ENCODE measurements around the gene GNE. TPM values are rescaled to one million over a fixed set of nuclear protein-coding genes. Genes with fewer than 3 reads are reported as not detected.
A peak's percentile ranks its signal among the peaks of the same experiment; 100 is the strongest.
"Not testable (repeated sequence)": the region's sequence is repeated elsewhere in the genome, so short reads cannot be mapped to it uniquely, and the experiment has no call there.

Gene GNE
- polyA plus RNA-seq, 3 donors: 4.1 to 5.0 (median 4.5) TPM

- Histone ChIP-seq H3K79me2 (ENCODE audit: insufficient read depth, low read length) (peaks cover 32% of the 10 kb centered on the region), H3K4me3 (replicated peaks in 1 of 3; ENCODE audit: low read depth in 2 of 3, low read length in 3 of 3) (no peak overlapping the region), H3K27ac (ENCODE audit: low read depth in 1 of 2, low read length in 2 of 2) (no peak overlapping the region), H3K27me3 (ENCODE audit: control insufficient read depth in 2 of 2, insufficient read depth in 2 of 2, low read length in 2 of 2) (no peaks in the 10 kb centered on the region), H3K9ac (ENCODE audit: insufficient read depth, low read length, poor library complexity, severe bottlenecking) (no peak overlapping the region), H3K36me3 (replicated peaks in 1 of 2; ENCODE audit: control insufficient read depth in 1 of 2, insufficient read depth in 2 of 2, low read length in 2 of 2) (peaks cover 28 to 46% of the 10 kb centered on the region in 2 donors), H3K4me2 (replicated peaks; ENCODE audit: extremely low read depth, low read length, poor library complexity, severe bottlenecking) (no peak overlapping the region), H3K9me3 (replicated peaks in 1 of 2; ENCODE audit: control insufficient read depth in 1 of 2, insufficient read depth in 1 of 2, low read length in 2 of 2) (no peaks in the 10 kb centered on the region), H2AFZ (ENCODE audit: insufficient read depth, low read depth, low read length, poor library complexity, severe bottlenecking) (no peak overlapping the region), H4K20me1 (ENCODE audit: insufficient read depth, low read length) (peaks cover 17% of the 10 kb centered on the region), H3K4me1 (ENCODE audit: control insufficient read depth in 1 of 2, insufficient read depth in 2 of 2, low read length in 2 of 2) (peaks cover 11 to 22% of the 10 kb centered on the region in 2 donors)
- intact Hi-C loops (cut with micrococcal nuclease): loop anchor here in 1 of 2 donors (2.0 kb wide), 1 partner anchor 81 kb away; no protein-coding TSS in a partner anchor
- Mint-ChIP-seq H3K36me3 (peaks cover 23 to 63% of the 10 kb centered on the region in 2 donors), H3K4me3 (no peak overlapping the region), H3K27ac (peak overlapping the region in 2 of 7 donors; percentile 7 to 63), H3K27me3 (ENCODE audit: low read depth in 3 of 3) (peaks cover 0 to 1% (median 0%) of the 10 kb centered on the region in 3 donors), H3K9me3 (no peaks in the 10 kb centered on the region), H3K4me1 (peaks cover 21% of the 10 kb centered on the region)
- no peak for DNase-seq
- WGBS (ENCODE audit: insufficient coverage): no CpG with 5 or more reads among the region's 3 CpGs
- no peak for TF ChIP-seq CTCF (IDR thresholded peaks at IDR 0.05)
Measured at GRCh38 chr9:36247356-36247755, 10.9 kb downstream of the GNE start.

- DNase-seq: no peak
- Mint-ChIP-seq H3K36me3 (peaks cover 29 to 62% of the 10 kb centered on the region in 2 donors), H3K4me1 (peaks cover 21% of the 10 kb centered on the region), H3K9me3 (no peaks in the 10 kb centered on the region), H3K4me3 (no peak overlapping the region), H3K27me3 (ENCODE audit: low read depth in 3 of 3) (no peaks in the 10 kb centered on the region), H3K27ac (peak overlapping the region in 1 of 7 donors; percentile 18)
- 100% methylated on average over 5 of the region's 6 CpGs for WGBS (ENCODE audit: insufficient coverage)
- TF ChIP-seq CTCF (IDR thresholded peaks at IDR 0.05): no peak
- Histone ChIP-seq H3K36me3 (replicated peaks in 1 of 2; ENCODE audit: control insufficient read depth in 1 of 2, insufficient read depth in 2 of 2, low read length in 2 of 2) (peaks cover 38 to 61% of the 10 kb centered on the region in 2 donors), H3K27me3 (ENCODE audit: control insufficient read depth in 2 of 2, insufficient read depth in 2 of 2, low read length in 2 of 2) (no peaks in the 10 kb centered on the region), H3K79me2 (ENCODE audit: insufficient read depth, low read length) (peaks cover 25% of the 10 kb centered on the region), H4K20me1 (ENCODE audit: insufficient read depth, low read length) (peaks cover 12% of the 10 kb centered on the region), H3K4me2 (replicated peaks; ENCODE audit: extremely low read depth, low read length, poor library complexity, severe bottlenecking) (no peak overlapping the region), H3K4me3 (replicated peaks in 1 of 3; ENCODE audit: low read depth in 2 of 3, low read length in 3 of 3) (no peak overlapping the region), H3K9me3 (replicated peaks in 1 of 2; ENCODE audit: control insufficient read depth in 1 of 2, insufficient read depth in 1 of 2, low read length in 2 of 2) (no peaks in the 10 kb centered on the region), H3K9ac (ENCODE audit: insufficient read depth, low read length, poor library complexity, severe bottlenecking) (no peak overlapping the region), H3K4me1 (ENCODE audit: control insufficient read depth in 1 of 2, insufficient read depth in 2 of 2, low read length in 2 of 2) (peaks cover 11 to 22% of the 10 kb centered on the region in 2 donors), H2AFZ (ENCODE audit: insufficient read depth, low read depth, low read length, poor library complexity, severe bottlenecking) (no peak overlapping the region), H3K27ac (ENCODE audit: low read depth in 1 of 2, low read length in 2 of 2) (no peak overlapping the region)
- intact Hi-C loops (cut with micrococcal nuclease): loop anchor here in 1 of 2 donors (2.0 kb wide), 1 partner anchor 83 kb away; no protein-coding TSS in a partner anchor
Measured at GRCh38 chr9:36245906-36246305, 12.3 kb downstream of the GNE start.

GRCh38 chr9:36239675-36240074 lies 18.6 kb downstream of the GNE start:
- H3K4me1 Mint-ChIP-seq; H3K9me3 ChIP-seq (replicated peaks in 1 of 2; ENCODE audit: control insufficient read depth in 1 of 2, insufficient read depth in 1 of 2, low read length in 2 of 2); H3K9me3 Mint-ChIP-seq; H3K4me3 ChIP-seq (replicated peaks in 1 of 3; ENCODE audit: low read depth in 2 of 3, low read length in 3 of 3); H4K20me1 ChIP-seq (ENCODE audit: insufficient read depth, low read length); H3K9ac ChIP-seq (ENCODE audit: insufficient read depth, low read length, poor library complexity, severe bottlenecking); H3K4me2 ChIP-seq (replicated peaks; ENCODE audit: extremely low read depth, low read length, poor library complexity, severe bottlenecking); intact Hi-C loops (cut with micrococcal nuclease); H3K27ac Mint-ChIP-seq; H2AFZ ChIP-seq (ENCODE audit: insufficient read depth, low read depth, low read length, poor library complexity, severe bottlenecking); H3K27ac ChIP-seq (ENCODE audit: low read depth in 1 of 2, low read length in 2 of 2); H3K27me3 Mint-ChIP-seq (ENCODE audit: low read depth in 3 of 3); H3K27me3 ChIP-seq (ENCODE audit: control insufficient read depth in 2 of 2, insufficient read depth in 2 of 2, low read length in 2 of 2); DNase-seq; H3K4me1 ChIP-seq (ENCODE audit: control insufficient read depth in 1 of 2, insufficient read depth in 2 of 2, low read length in 2 of 2): not testable (repeated sequence)
- Histone ChIP-seq H3K36me3 (replicated peaks in 1 of 2; ENCODE audit: control insufficient read depth in 1 of 2, insufficient read depth in 2 of 2, low read length in 2 of 2) (peaks cover 29 to 68% of the 10 kb centered on the region in 2 donors), H3K79me2 (ENCODE audit: insufficient read depth, low read length) (peaks cover 12% of the 10 kb centered on the region)
- Mint-ChIP-seq H3K4me3 (peak overlapping the region in 1 of 2 donors; percentile 24), H3K36me3 (peaks cover 44 to 65% of the 10 kb centered on the region in 2 donors)
- 100% methylated on average over 3 of the region's 3 CpGs for WGBS (ENCODE audit: insufficient coverage)

All from CD14-positive monocyte (primary cell).